GM18867 (cell line): ENCODE measurements around the gene PNMA5.
"Not testable (repeated sequence)": the region's sequence is repeated elsewhere in the genome, so short reads cannot be mapped to it uniquely, and the experiment has no call there.

Source experiments
- ATAC-seq: cut with Tn5 transposase; IDR thresholded peaks from one replicate; pipeline ENCODE4 v1.9.1; 2021; ENCODE audit warnings: mild to moderate bottlenecking, moderate library complexity; ENCODE audit not compliant: unreplicated experiment

Gene PNMA5

GRCh38 chrX:152993933-152994332, at the start of gene PNMA5:
PNMA5 (minus strand) TSS chrX:152994116; CDS start chrX:152991598, 2,518 bp downstream.
- ATAC-seq = no peak

DNA sequence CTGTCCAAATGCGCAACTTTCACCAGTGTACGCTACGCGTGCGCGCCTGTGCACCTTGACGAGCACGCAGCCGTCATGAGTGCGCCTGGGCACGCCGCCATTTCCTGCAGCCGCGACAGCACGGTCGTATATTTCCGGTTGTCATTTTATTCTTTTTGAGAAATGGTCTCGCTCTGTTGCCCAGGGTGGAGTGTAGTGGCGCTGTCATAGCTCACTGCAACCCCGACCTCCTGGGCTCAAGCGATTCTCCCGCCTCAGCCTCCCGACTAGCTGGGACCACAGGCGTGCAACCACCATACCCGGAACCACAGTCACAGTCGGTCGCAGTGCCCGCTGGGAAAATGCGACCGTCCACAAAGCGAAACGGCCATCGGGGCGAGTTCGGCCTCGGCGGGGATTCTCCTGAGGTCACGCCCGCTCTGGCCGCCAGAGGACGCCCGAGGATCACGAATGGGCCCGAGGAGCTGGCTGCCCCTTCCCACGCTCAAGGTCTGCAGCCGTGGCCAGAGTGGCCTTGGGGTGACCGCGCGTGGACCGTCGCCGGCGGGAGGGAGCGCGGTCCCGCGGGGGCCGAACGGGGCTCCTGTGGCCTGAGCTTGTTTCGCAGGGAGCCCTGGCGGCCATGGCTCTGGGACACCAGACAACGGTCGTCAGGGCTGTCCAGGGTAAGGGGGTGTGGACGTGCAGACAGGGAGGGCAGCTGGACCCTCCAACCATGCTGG, 38.6 kb upstream of the PNMA5 start:
- ATAC-seq = peak; percentile 79

GRCh38 chrX:153030801-153031200, 36.9 kb upstream of the PNMA5 start:
- ATAC-seq = no peak

DNA sequence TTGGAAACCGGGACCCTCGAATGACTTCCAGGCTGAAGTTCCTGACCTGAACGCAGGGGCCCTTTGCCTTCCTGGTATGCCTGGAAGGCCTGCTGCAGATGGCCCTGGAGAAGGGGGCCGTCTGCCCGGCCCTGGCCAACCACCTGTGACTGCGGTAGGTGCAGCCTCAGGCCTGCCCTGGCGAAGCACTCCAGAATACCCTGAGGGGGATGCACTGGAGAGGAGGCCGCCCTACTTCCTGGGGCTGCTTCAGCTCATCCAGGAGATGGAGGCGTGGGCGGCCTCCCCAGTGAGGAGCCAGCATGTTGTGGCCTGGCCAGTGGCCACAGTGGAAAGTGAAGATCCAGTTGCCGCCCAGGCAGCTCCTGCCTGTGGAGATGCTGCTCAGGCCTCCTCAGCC, 36.0 kb upstream of the PNMA5 start:
- ATAC-seq = no peak

- no peak for ATAC-seq
Observed at GRCh38 chrX:153029162-153029561, 35.2 kb upstream of the PNMA5 start.

DNA sequence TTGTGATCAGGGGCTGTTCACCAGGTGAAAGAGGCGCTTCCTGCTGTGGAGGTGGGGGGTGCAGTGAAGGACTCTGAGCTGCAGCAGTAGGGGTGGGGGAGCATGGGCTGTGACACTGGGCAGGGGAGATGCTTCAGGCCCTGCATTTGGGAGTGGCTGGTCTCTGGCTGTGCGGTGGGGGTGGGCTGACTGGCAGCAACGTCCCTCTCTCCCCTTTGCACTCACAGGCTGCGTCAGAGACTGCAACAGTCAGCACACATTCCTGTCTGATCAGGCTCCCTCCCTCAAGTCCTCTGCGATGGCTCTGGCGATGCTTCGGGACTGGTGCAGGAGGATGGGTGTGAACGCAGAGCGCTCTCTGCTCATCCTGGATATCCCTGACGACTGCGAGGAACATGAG, 34.6 kb upstream of the PNMA5 start:
- ATAC-seq = not testable (repeated sequence)

DNA sequence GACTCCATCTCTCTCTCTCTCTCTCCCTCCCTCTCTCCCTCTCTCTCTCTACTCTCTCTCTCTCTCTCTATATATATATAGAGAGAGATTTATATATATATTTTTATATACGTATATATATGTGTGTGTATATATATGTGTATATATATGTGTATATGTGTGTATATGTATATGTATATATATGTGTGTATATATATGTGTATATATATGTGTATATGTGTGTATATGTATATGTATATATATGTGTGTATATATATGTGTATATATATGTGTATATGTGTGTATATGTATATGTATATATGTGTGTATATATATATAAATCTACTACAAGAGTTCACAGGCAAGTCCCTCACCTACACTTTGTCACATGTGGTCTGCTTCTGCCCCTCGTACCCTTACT, 32.6 kb upstream of the PNMA5 start:
- ATAC-seq = peak; percentile 58

DNA sequence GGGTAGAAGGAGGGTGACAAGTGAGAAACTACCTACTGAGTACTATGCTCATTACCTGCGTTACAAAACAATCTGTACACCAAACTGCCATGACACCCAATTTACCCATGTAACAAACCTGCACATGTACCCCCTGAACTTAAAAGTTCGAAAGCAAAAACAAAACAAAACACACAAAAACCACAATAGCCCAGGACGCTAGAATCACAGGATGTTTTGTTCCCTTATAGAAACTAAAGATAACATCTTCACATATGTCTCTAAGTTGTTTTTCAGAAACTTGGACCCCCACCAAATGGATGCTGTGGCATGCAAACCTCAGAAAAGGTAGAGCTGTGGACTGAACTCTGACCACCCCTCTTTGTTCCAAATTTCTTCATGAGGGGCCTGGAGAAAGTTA, 25.2 kb upstream of the PNMA5 start:
- no peak for ATAC-seq

DNA sequence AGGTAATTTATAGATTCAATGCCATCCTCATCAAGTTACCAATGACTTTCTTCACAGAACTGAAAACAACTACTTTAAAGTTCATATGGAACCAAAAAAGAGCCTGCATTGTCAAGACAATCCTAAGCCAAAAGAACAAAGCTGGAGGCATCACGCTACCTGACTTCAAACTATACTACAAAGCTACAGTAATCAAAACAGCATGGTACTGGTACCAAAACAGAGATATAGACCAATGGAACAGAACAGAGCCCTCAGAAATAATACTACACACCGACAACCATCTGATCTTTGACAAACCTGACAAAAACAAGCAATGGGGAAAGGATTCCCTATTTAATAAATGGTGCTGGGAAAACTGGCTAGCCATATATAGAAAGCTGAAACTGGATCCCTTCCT, 23.3 kb upstream of the PNMA5 start:
- not testable (repeated sequence) for ATAC-seq

DNA sequence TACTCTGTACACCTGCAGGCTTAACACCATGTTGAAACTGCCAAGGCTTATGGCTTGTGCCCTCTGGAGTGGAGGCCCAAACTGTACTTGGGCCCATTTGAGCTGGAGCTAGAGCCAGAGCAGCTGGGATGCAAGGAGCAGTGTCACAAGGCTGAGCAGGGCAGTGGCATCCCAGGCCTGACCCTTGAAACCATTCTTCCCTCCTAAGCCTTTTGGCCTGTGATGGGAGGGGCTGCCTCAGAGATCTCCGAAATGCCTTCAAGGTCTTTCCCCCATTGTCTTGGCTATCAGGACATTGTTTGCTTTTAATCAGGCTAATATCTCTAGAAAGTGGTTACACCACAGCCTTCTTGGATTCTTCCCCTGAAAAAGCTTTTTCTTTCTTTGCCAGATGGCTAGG, 10.9 kb upstream of the PNMA5 start:
- ATAC-seq = no peak

- ATAC-seq = no peak
Observed at GRCh38 chrX:153003981-153004380, 10.1 kb upstream of the PNMA5 start.

GRCh38 chrX:153002182-153002581, 8.3 kb upstream of the PNMA5 start:
- ATAC-seq = not testable (repeated sequence)

DNA sequence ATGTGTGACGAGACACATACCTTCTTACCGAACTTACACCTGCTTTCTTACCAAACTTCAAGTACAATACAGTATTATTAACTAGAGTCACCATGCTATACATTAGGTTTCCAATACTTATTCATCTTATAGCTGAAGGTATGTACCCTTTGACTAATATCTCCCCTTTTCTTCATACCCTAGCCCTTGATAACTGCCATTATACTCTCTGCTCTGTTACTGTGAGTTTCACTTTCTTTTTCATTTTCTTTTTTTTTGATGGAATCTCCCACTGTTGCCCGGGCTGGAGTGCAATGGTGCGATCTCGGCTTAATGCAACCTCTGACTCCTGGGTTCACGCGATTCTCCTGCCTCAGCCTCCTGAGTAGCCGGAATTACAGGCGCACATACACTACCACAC, 3.4 kb upstream of the PNMA5 start:
- ATAC-seq = no peak

- no peak for ATAC-seq
Observed at GRCh38 chrX:152992115-152992514, 1.8 kb downstream of the PNMA5 start.

DNA sequence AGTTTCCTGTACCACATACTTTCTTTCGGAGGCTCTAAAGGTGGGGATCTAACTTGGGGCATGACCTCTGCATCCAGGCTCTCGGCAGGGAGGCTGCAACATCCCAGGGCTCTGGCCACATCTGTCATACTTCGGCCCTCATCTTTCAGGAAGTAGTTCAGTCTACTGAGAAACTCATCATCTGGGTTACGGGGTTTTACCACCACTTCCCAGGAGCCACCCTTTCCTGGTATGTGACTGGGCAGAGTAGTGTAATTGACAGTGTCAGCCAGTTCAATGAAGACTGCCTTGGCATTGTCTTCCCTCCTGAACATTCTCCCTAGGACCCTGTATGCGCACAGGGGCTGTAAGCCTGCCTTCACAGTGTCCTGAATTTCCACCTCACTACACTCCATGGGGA, 2.8 kb downstream of the PNMA5 start:
- no peak for ATAC-seq

GRCh38 chrX:152989292-152989658, 4.6 kb downstream of the PNMA5 start:
- no peak for ATAC-seq

GRCh38 chrX:152988536-152989291, 5.2 kb downstream of the PNMA5 start:
- ATAC-seq = no peak

GRCh38 chrX:152987801-152988200, 6.1 kb downstream of the PNMA5 start:
- ATAC-seq = no peak

DNA sequence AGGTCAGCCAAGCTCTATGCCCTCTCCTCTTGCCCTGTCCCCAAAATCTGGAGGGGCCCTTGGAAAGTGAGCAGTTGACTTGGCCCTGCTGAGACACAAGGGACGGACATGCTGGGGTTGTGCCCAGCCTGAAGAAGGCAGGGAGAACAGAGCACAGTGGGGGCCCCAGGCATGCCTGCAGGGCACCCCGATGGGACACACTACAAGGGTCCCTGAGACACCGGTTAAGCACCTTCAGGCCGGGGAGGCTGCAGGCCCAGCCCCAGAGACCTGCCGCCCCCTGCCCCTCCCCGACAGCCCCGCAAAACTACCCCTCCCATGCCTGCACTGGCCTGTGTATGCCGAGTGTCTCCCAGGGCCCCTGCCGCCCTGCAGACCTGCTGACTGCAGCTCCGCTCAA, 6.8 kb downstream of the PNMA5 start:
- not testable (repeated sequence) for ATAC-seq

GRCh38 chrX:152985383-152985782, 8.5 kb downstream of the PNMA5 start:
- ATAC-seq = not testable (repeated sequence)

- ATAC-seq = no peak
Observed at GRCh38 chrX:152968193-152968592, 25.7 kb downstream of the PNMA5 start.

DNA sequence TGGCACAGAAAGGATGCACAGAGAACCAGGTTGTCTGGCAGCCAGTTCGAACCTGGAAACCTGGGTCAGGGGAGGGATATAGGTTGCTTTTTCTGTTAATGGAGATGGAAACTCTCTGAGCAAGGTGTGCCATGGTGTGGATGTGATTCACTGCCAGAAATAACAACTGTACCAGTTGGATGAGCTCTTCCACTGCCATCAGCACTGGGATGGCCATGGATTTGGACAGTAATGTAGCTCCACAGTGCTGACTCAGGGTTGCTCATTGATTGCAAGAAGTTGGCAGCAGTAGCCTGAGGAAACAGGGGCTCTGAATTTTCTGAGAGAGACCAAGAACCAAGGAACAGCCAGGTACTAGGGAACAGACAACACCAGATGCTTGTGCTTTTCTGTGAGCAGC, 33.8 kb downstream of the PNMA5 start:
- no peak for ATAC-seq
